Measurements from ENCODE around the gene WDR43. TPM values are rescaled to one million over a fixed set of nuclear protein-coding genes. Genes with fewer than 3 reads are reported as not detected.

Gene WDR43
- total RNA-seq, 1 experiment from 2014 or later, result 140 TPM

GRCh38 chr2:28991021-28991420 is 96.6 kb downstream of the WDR43 start:
- no peak for DNase-seq (ENCODE audit: low read depth)

GRCh38 chr2:28991460-28991859 is 97.0 kb downstream of the WDR43 start:
- no peak for DNase-seq (ENCODE audit: low read depth)

- DNase-seq (ENCODE audit: low read depth), result no peak
Measured at GRCh38 chr2:28993206-28993960, 98.9 kb downstream of the WDR43 start.

- no peak for DNase-seq (ENCODE audit: low read depth)
Measured at GRCh38 chr2:28994074-28994473, 99.6 kb downstream of the WDR43 start.

GRCh38 chr2:28994679-28995078 is 100.2 kb downstream of the WDR43 start:
- no peak for DNase-seq (ENCODE audit: low read depth)

- DNase-seq (ENCODE audit: low read depth), result no peak
Measured at GRCh38 chr2:28995765-28996750, 101.6 kb downstream of the WDR43 start.

- DNase-seq (ENCODE audit: low read depth), result peak; percentile 47
Measured at GRCh38 chr2:28997237-28997846, 102.9 kb downstream of the WDR43 start.

Small RNA genes lying within 50 kb of the gene (small RNA-seq; reads per million reads assigned to genes)
- gene RF00019 (not detected), gene SNORD53 (14.8 reads per million, percentile 92 among the genes with 10 or more reads in this experiment), gene SNORD53B (1,764 reads per million, percentile 99 among the genes with 10 or more reads in this experiment), gene SNORD92 (1,069 reads per million, percentile 99 among the genes with 10 or more reads in this experiment)

Other genes with a start within 250 kb of the WDR43 start
- gene PPP1CB, start 142.8 kb upstream of the WDR43 start, total RNA-seq (2014; rRNA removed; shearing (Covaris generic)), result 73.5 and 113 TPM in 2 replicates
- 0.19 and 0.33 TPM in 2 replicates for gene SPDYA, start 83.8 kb upstream of the WDR43 start, total RNA-seq (2014; rRNA removed; shearing (Covaris generic))
- 16.3 and 21.3 TPM in 2 replicates for gene TRMT61B, start 24.4 kb upstream of the WDR43 start, total RNA-seq (2014; rRNA removed; shearing (Covaris generic))
- 0.17 and 0.59 TPM in 2 replicates for gene TOGARAM2, start 86.6 kb downstream of the WDR43 start, total RNA-seq (2014; rRNA removed; shearing (Covaris generic))
- not detected in 2 replicates for gene PCARE, start 179.9 kb downstream of the WDR43 start, total RNA-seq (2014; rRNA removed; shearing (Covaris generic))
- 1.2 and 1.5 TPM in 2 replicates for gene CLIP4, start 220.7 kb downstream of the WDR43 start, total RNA-seq (2014; rRNA removed; shearing (Covaris generic))

Measured in HT1080 (cell line).